K562 (cell line): ENCODE measurements around the gene PRICKLE4. TPM values are rescaled to one million over a fixed set of nuclear protein-coding genes. Genes with fewer than 3 reads are reported as not detected.

ENCODE experiments used
- ATAC-seq: fragments of 200-7000 bp; cut with Tn5 transposase; 3 replicates; pipeline ENCODE4 v1.9.1; 2020; ENCODE audit warnings: moderate library complexity
- BruUV-seq: library from RNA; stranded (reverse); fragments of 400-500 nt; replicated peaks from 2 replicates; lab custom pipeline; 2021; lab: Mats Ljungman, UMichigan
- CTCF ChIA-PET: fragments of 300-600 bp; formaldehyde crosslinking; extraction: SDS; loops from one replicate; lab custom pipeline; 2021; ENCODE audit warnings: low intra/inter-chr PET ratio; lab: Yijun Ruan, JAX
- POLR2A ChIA-PET: fragments of 300-600, 350-650 bp; sonication (Branson Sonifier 250); formaldehyde crosslinking; extraction: SDS; loops from one replicate; lab custom pipeline; 2021; ENCODE audit warnings: antibody characterized with exemption, inconsistent platforms; lab: Yijun Ruan, JAX
- DNase-seq, 4 experiments: peaks; one replicate each; pipeline versions ENCODE4 v3.0.0 to v3.0.0-alpha.2; 2011 to 2018; ENCODE audit warnings: low spot score in 3 of 4, mixed read lengths in 3 of 4; ENCODE audit errors: extremely low read depth in 1 of 4
- FAIRE-seq: peaks from 2 replicates; lab custom pipeline; 2011; peaks lifted over from hg19 to GRCh38; lab: Jason Lieb, UNC
- H2AFZ ChIP-seq: 2 replicates; pipeline ENCODE4 v1.6.0; 2011; ENCODE audit warnings: low read depth, low read length, control low read depth, inconsistent platforms
- H3K27ac ChIP-seq: fragments of 200-600 bp; 3 replicates; pipeline ENCODE4 v1.8.0; 2011; ENCODE audit warnings: low read depth, mild to moderate bottlenecking, control low read depth, inconsistent platforms, low read length, moderate library complexity, mixed read lengths; ENCODE audit errors: extremely low read depth
- H3K27me3 ChIP-seq, 2 experiments: fragments of 300-600 bp in 1 of 2; 2 replicates in 1 of 2; 3 replicates in 1 of 2; pipeline versions ENCODE4 v1.6.0 to v1.8.0; 2011; ENCODE audit warnings: inconsistent platforms in 2 of 2, low read length in 2 of 2, mild to moderate bottlenecking in 1 of 2, mixed read lengths in 1 of 2, moderate library complexity in 1 of 2; ENCODE audit not compliant: control insufficient read depth in 2 of 2, insufficient read depth in 2 of 2
- H3K36me3 ChIP-seq: fragments of 300-600 bp; 3 replicates; pipeline ENCODE4 v1.8.0; 2011; ENCODE audit warnings: mild to moderate bottlenecking, low read length, inconsistent platforms; ENCODE audit not compliant: control insufficient read depth, insufficient read depth
- H3K4me1 ChIP-seq, 2 experiments: fragments of 200-600 bp in 1 of 2; replicated peaks in 1 of 2; 2 replicates in 1 of 2; 3 replicates in 1 of 2; pipeline versions ENCODE4 v1.5.1 to v1.8.0; 2011; ENCODE audit warnings: inconsistent platforms in 2 of 2, low read length in 2 of 2, mild to moderate bottlenecking in 1 of 2, mixed read lengths in 1 of 2, moderate library complexity in 1 of 2; ENCODE audit not compliant: control insufficient read depth in 2 of 2, insufficient read depth in 2 of 2
- H3K4me2 ChIP-seq: 2 replicates; pipeline ENCODE4 v1.6.1; 2011; ENCODE audit warnings: low read length, control low read depth, inconsistent platforms, mixed read lengths; ENCODE audit not compliant: insufficient read depth
- H3K4me3 ChIP-seq: fragments of 200-600 bp; sonication (generic), shearing (Covaris generic); 2 replicates; pipeline ENCODE4 v1.5.1; 2016; ENCODE audit warnings: control low read depth, inconsistent platforms
- H3K79me2 ChIP-seq: fragments of 200-600 bp; 3 replicates; pipeline ENCODE4 v1.8.0; 2011; ENCODE audit warnings: low read length, inconsistent platforms; ENCODE audit not compliant: control insufficient read depth, insufficient read depth
- H3K9ac ChIP-seq, 2 experiments: 2 replicates each; pipeline versions ENCODE4 v1.6.0 to v1.6.1; 2011; ENCODE audit warnings: low read depth in 2 of 2, low read length in 2 of 2, control low read depth in 1 of 2, inconsistent platforms in 1 of 2, mild to moderate bottlenecking in 1 of 2, mixed read lengths in 1 of 2; ENCODE audit not compliant: insufficient read depth in 1 of 2
- H3K9me1 ChIP-seq: one replicate; pipeline ENCODE4 v1.6.0; 2011; ENCODE audit warnings: inconsistent platforms, mild to moderate bottlenecking, low read length, moderate library complexity; ENCODE audit not compliant: control insufficient read depth, insufficient read depth
- H3K9me3 ChIP-seq: replicated peaks from 2 replicates; pipeline ENCODE4 v1.5.1; 2011; ENCODE audit warnings: low read depth, low read length, inconsistent platforms; ENCODE audit not compliant: control insufficient read depth, insufficient read depth
- H4K20me1 ChIP-seq: replicated peaks from 2 replicates; pipeline ENCODE4 v1.6.1; 2011; ENCODE audit warnings: low read length, inconsistent platforms, mixed read lengths; ENCODE audit not compliant: control insufficient read depth, insufficient read depth
- BRD4 ChIP-seq: fragments of 200-600 bp; sonication (generic); IDR thresholded peaks from 2 replicates; pipeline ENCODE4 v1.6.1; 2017; ENCODE audit warnings: inconsistent platforms
- EGR1 ChIP-seq: fragments of 450-650 bp; conservative IDR thresholded peaks from 2 replicates; pipeline ENCODE4 v1.6.1; 2017; ENCODE audit warnings: mild to moderate bottlenecking
- MCM5 ChIP-seq: fragments of 450-650 bp; IDR thresholded peaks from 2 replicates; pipeline ENCODE4 v1.6.1; 2016; ENCODE audit warnings: low read depth
- NR0B1 ChIP-seq: fragments of 450-650 bp; IDR thresholded peaks from one replicate; pipeline ENCODE4 v1.6.1; 2018; ENCODE audit warnings: mild to moderate bottlenecking, moderate library complexity; ENCODE audit not compliant: partially characterized antibody
- NR4A1 ChIP-seq, 2 experiments: fragments of 250-450 bp in 1 of 2; fragments of 450-650 bp in 1 of 2; sonication (Bioruptor Pico) in 1 of 2; IDR thresholded peaks; 2 replicates each; pipeline versions ENCODE4 v1.4.0 to v1.6.1; 2016 to 2020; ENCODE audit warnings: mild to moderate bottlenecking in 2 of 2, missing compliant biosample characterization in 1 of 2, missing genetic modification characterization in 1 of 2, moderate library complexity in 1 of 2
- NRF1 ChIP-seq, 2 experiments: fragments of 450-650 bp; IDR thresholded peaks in 1 of 2; conservative IDR thresholded peaks in 1 of 2; 2 replicates each; pipeline ENCODE4 v1.6.1; 2014; ENCODE audit warnings: mild to moderate bottlenecking in 2 of 2
- SMARCC2 ChIP-seq: fragments of 450-650 bp; IDR thresholded peaks from 2 replicates; pipeline ENCODE4 v1.6.1; 2017; ENCODE audit warnings: antibody characterized with exemption, moderate library complexity, mild to moderate bottlenecking, low read depth
- ZFPM2 ChIP-seq: fragments of 250-450 bp; sonication (Bioruptor Pico); IDR thresholded peaks from 2 replicates; pipeline ENCODE4 v1.5.1; 2022; ENCODE audit warnings: mild to moderate bottlenecking
- ZNF23 ChIP-seq: fragments of 250-450 bp; sonication (Bioruptor Pico); IDR thresholded peaks from 2 replicates; pipeline ENCODE4 v1.4.0; 2020; ENCODE audit warnings: mild to moderate bottlenecking
- ZNF274 ChIP-seq: IDR thresholded peaks from 2 replicates; pipeline ENCODE4 v1.6.1; 2011; ENCODE audit warnings: low read depth, mild to moderate bottlenecking, low read length, moderate library complexity, borderline replicate concordance
- ZNF324 ChIP-seq: fragments of 250-450 bp; sonication (Bioruptor Pico); IDR thresholded peaks from 2 replicates; pipeline ENCODE4 v1.4.0; 2020; ENCODE audit warnings: mild to moderate bottlenecking
- WGBS: fragments of 100-300 bp; shearing (Covaris generic); methylation state at CpG from one replicate; pipeline ENCODE4 v1.1.6; 2016; ENCODE audit warnings: low coverage, mixed read lengths; ENCODE audit not compliant: insufficient coverage; ENCODE audit errors: missing lambda C conversion rate; 5-methylcytosine and 5-hydroxymethylcytosine counted together
- in situ Hi-C: fragments of 300-500 bp; cut with MboI; formaldehyde crosslinking; loops from 4 replicates; pipeline ENCODE4 v1.15.0; 2018; ENCODE audit warnings: inconsistent platforms, mixed read lengths
- intact Hi-C: fragments of 100-400 bp; cut with micrococcal nuclease; formaldehyde crosslinking; loops from 2 replicates; pipeline ENCODE4 v1.14.2; 2022
- polyA plus RNA-seq, 8 experiments: library from polyadenylated mRNA; depleted of rRNA in 4 of 8; stranded (reverse) in 5 of 8; unstranded in 3 of 8; fragments of >200 nt; fragmentation: Nextera tagmentation in 2 of 8; fragmentation: Illumina TruSeq in 1 of 8; extraction: Ambion mirVana in 2 of 8; extraction: Trizol in 1 of 8; gene quantifications; 2 replicates each; pipeline versions ENCODE4 v1.2.1 to v1.2.3, GENCODE V29; 2011 to 2014; ENCODE audit warnings: inconsistent platforms in 1 of 8, missing spikeins in 1 of 8
- total RNA-seq, 7 experiments: library from RNA; depleted of rRNA in 6 of 7; stranded (reverse); fragments of >200 nt in 6 of 7; fragmentation: Illumina TruSeq in 2 of 7; extraction: Trizol in 2 of 7; gene quantifications; 2 replicates each; pipeline versions ENCODE4 v1.2.1 to v1.2.3, GENCODE V29; 2011 to 2021; ENCODE audit warnings: low replicate concordance in 1 of 7

Gene PRICKLE4
- total and polyA plus RNA-seq, 9 of the 15 experiments (the other 6 are each of a cell fraction or from before 2014, with no cell fraction given), result 0.20 to 0.32 (median 0.27) TPM; not detected in 6

- H4K20me1 ChIP-seq, result no peaks in the 10 kb centered on the region; the same call in none of the 2 replicates
- H3K27ac ChIP-seq, result no peak overlapping the region
- H3K27me3 ChIP-seq, result peaks cover 29 to 48% of the 10 kb centered on the region in 2 experiments; a peak in 4 of 5 replicates
- POLR2A ChIA-PET, result interaction anchor here (0.6 to 1.0 kb wide), 2 partner anchors 13 to 344 kb away, joined by 3 to 4 read pairs; no protein-coding TSS in a partner anchor
- H3K4me1 ChIP-seq, result peaks cover 14 to 18% of the 10 kb centered on the region in 2 experiments
- DNase-seq (no peak), FAIRE-seq (no peak), ATAC-seq (no peak)
- no peak overlapping the region for H3K4me2 ChIP-seq
- H3K9me1 ChIP-seq, result no peaks in the 10 kb centered on the region
- H3K9ac ChIP-seq, result no peak overlapping the region
- H3K4me3 ChIP-seq, result no peak overlapping the region
- in situ Hi-C loops, result no loop called here
- H2AFZ ChIP-seq, result no peak overlapping the region
- H3K79me2 ChIP-seq, result no peaks in the 10 kb centered on the region
- WGBS, result 10% methylated on average over 7 of the region's 7 CpGs
- H3K36me3 ChIP-seq, result no peaks in the 10 kb centered on the region
- CTCF ChIA-PET, result no interaction called here
- intact Hi-C loops, result no loop called here
- no TSS peak for BruUV-seq
- H3K9me3 ChIP-seq, result no peaks in the 10 kb centered on the region
- TF ChIP-seq ZFPM2, result no peak
- TF ChIP-seq ZNF324 (CRISPR knock-in tag), result no peak
- no peak for TF ChIP-seq EGR1
- TF ChIP-seq MCM5, result no peak
- TF ChIP-seq ZNF274, result no peak
- TF ChIP-seq ZNF23 (CRISPR knock-in tag), result no peak
- no peak for TF ChIP-seq SMARCC2
- TF ChIP-seq NR0B1, result no peak
- no peak for TF ChIP-seq BRD4
- no peak for TF ChIP-seq NRF1 (conservative IDR thresholded peaks at IDR 0.05 in 1 of 2, IDR thresholded peaks at IDR 0.05 in 1 of 2)
- no peak for TF ChIP-seq NR4A1 (CRISPR knock-in tag; IDR thresholded peaks at IDR 0.05)
- no peak for TF ChIP-seq NR4A1 (tag; IDR thresholded peaks at IDR 0.05)
Observed at GRCh38 chr6:41744236-41744787, 36.3 kb upstream of the PRICKLE4 start.
